Gastroesophageal sphincter (tissue), 4 donors: ENCODE measurements around the gene APP. TPM values are rescaled to one million over a fixed set of nuclear protein-coding genes. Genes with fewer than 3 reads are reported as not detected.
"Not testable (repeated sequence)": the region's sequence is repeated elsewhere in the genome, so short reads cannot be mapped to it uniquely, and the experiment has no call there.

ENCODE experiments used
- ATAC-seq: fragments of 150-250 bp; one replicate; pipeline ENCODE4 v1.9.1; 2016; ENCODE audit warnings: mild to moderate bottlenecking, moderate library complexity
- H3K27ac ChIP-seq, 4 donors: fragments of 200-600 bp; sonication (generic) in 3 of 4; 1 replicate in 3 of 4; 2 replicates in 1 of 4; pipeline ENCODE4 v1.5.1; 2016 to 2019
- H3K27me3 ChIP-seq: fragments of 200-600 bp; sonication (generic); one replicate; pipeline ENCODE4 v1.5.1; 2019
- H3K36me3 ChIP-seq, 2 donors: fragments of 200-600 bp; sonication (generic); one replicate each; pipeline ENCODE4 v1.5.1; 2019; ENCODE audit warnings: control low read depth in 1 of 2
- H3K4me1 ChIP-seq, 3 donors: fragments of 200-600 bp; sonication (generic); 1 replicate in 2 of 3; 2 replicates in 1 of 3; pipeline ENCODE4 v1.5.1; 2016 to 2019; ENCODE audit warnings: control low read depth in 2 of 3
- H3K4me3 ChIP-seq, 2 donors: fragments of 200-600 bp; sonication (generic); one replicate each; pipeline ENCODE4 v1.5.1; 2019; ENCODE audit warnings: mild to moderate bottlenecking in 1 of 2, moderate library complexity in 1 of 2
- H3K9me3 ChIP-seq, 3 donors: fragments of 200-600 bp; sonication (generic); one replicate each; pipeline ENCODE4 v1.5.1; 2017 to 2019; ENCODE audit warnings: control low read depth in 2 of 3
- CTCF ChIP-seq, 4 experiments: fragments of 200-600 bp in 2 of 4; fragments of 450-650 bp in 2 of 4; sonication (generic) in 1 of 4; IDR thresholded peaks; one replicate each; pipeline ENCODE4 v1.5.1; 2017 to 2019; ENCODE audit warnings: antibody characterized with exemption in 4 of 4, mild to moderate bottlenecking in 2 of 4, moderate library complexity in 2 of 4
- EP300 ChIP-seq: sonication (generic); formaldehyde crosslinking; IDR thresholded peaks from one replicate; pipeline ENCODE4 v1.6.1; 2017; ENCODE audit warnings: antibody characterized with exemption, mild to moderate bottlenecking
- POLR2A ChIP-seq, 2 donors: fragments of 450-650 bp; IDR thresholded peaks; one replicate each; pipeline ENCODE4 v1.6.1; 2017; ENCODE audit warnings: antibody characterized with exemption in 2 of 2, mild to moderate bottlenecking in 2 of 2, moderate library complexity in 1 of 2
- POLR2AphosphoS5 ChIP-seq: sonication (generic); formaldehyde crosslinking; IDR thresholded peaks from one replicate; pipeline ENCODE4 v1.6.1; 2017; ENCODE audit warnings: antibody characterized with exemption
- WGBS, 2 donors: methylation state at CpG; one replicate each; pipeline ENCODE4 v1.1.5; 2018; ENCODE audit warnings: low coverage in 1 of 2; 5-methylcytosine and 5-hydroxymethylcytosine counted together
- total RNA-seq, 4 donors: library from RNA; depleted of rRNA; stranded (reverse); fragments of >200 nt; gene quantifications; one replicate each; pipeline ENCODE4 v1.1.0, GENCODE V29; 2016

Gene APP
- total RNA-seq, 4 donors from 2014 or later, result 282 to 724 (median 545) TPM

GRCh38 chr21:25925936-25926335 lies 244.6 kb downstream of the APP start:
- Histone ChIP-seq H3K4me3 (no peak overlapping the region), H3K4me1 (peaks cover 2 to 40% (median 9%) of the 10 kb centered on the region in 3 donors), H3K27ac (peak overlapping the region in 3 of 4 donors; percentile 16 to 61 (median 55)), H3K36me3 (no peaks in the 10 kb centered on the region), H3K27me3 (no peaks in the 10 kb centered on the region), H3K9me3 (no peaks in the 10 kb centered on the region)
- peak; percentile 79 for ATAC-seq
- no peak for TF ChIP-seq POLR2A (IDR thresholded peaks at IDR 0.05)
- TF ChIP-seq EP300, result peak; percentile 13
- TF ChIP-seq POLR2AphosphoS5, result peak; percentile 68
- TF ChIP-seq CTCF (IDR thresholded peaks at IDR 0.05), result no peak
- 50 to 61% methylated on average over 2 of the region's 2 CpGs for WGBS, 2 donors

GRCh38 chr21:25925064-25925800 lies 245.3 kb downstream of the APP start:
- Histone ChIP-seq H3K27ac (peak overlapping the region in 2 of 4 donors; percentile 55 to 61), H3K36me3 (no peaks in the 10 kb centered on the region), H3K27me3 (no peaks in the 10 kb centered on the region), H3K9me3 (no peaks in the 10 kb centered on the region), H3K4me3 (no peak overlapping the region), H3K4me1 (peaks cover 2 to 36% (median 8%) of the 10 kb centered on the region in 3 donors)
- ATAC-seq, result no peak
- 76 to 94% methylated on average over 5 to 8 of the region's 14 CpGs for WGBS, 2 donors
- TF ChIP-seq CTCF (IDR thresholded peaks at IDR 0.05), result no peak
- TF ChIP-seq EP300, result no peak
- TF ChIP-seq POLR2A (IDR thresholded peaks at IDR 0.05), result no peak
- TF ChIP-seq POLR2AphosphoS5, result no peak

GRCh38 chr21:25918152-25918551 lies 252.4 kb downstream of the APP start:
- not testable (repeated sequence) for H3K27me3 ChIP-seq, H3K36me3 ChIP-seq, H3K9me3 ChIP-seq, ATAC-seq, H3K4me1 ChIP-seq, H3K4me3 ChIP-seq, H3K27ac ChIP-seq
- WGBS, 2 donors, result 91 to 100% methylated on average over 1 to 10 of the region's 17 CpGs

- H3K9me3 ChIP-seq, result no peaks in the 10 kb centered on the region
- WGBS, 2 donors, result 91 to 97% methylated on average over 3 to 6 of the region's 6 CpGs
- no peaks in the 10 kb centered on the region for H3K27me3 ChIP-seq
- TF ChIP-seq POLR2AphosphoS5, result no peak
- no peak for TF ChIP-seq EP300
- no peak for TF ChIP-seq CTCF (IDR thresholded peaks at IDR 0.05)
- no peak for TF ChIP-seq POLR2A (IDR thresholded peaks at IDR 0.05)
- no peak overlapping the region for H3K4me3 ChIP-seq
- no peak for ATAC-seq
- H3K36me3 ChIP-seq, result peaks cover 0 to 7% of the 10 kb centered on the region in 2 donors
- H3K27ac ChIP-seq, result no peak overlapping the region
- peaks cover 0 to 15% (median 0%) of the 10 kb centered on the region in 3 donors for H3K4me1 ChIP-seq
Measured at GRCh38 chr21:25916226-25916625, 254.3 kb downstream of the APP start.

- no peak overlapping the region for H3K27ac ChIP-seq
- 74 to 82% methylated on average over 3 of the region's 3 CpGs for WGBS, 2 donors
- ATAC-seq, result no peak
- TF ChIP-seq EP300 (no peak), POLR2AphosphoS5 (no peak), CTCF (IDR thresholded peaks at IDR 0.05) (no peak), POLR2A (IDR thresholded peaks at IDR 0.05) (no peak)
- H3K4me3 ChIP-seq, result no peak overlapping the region
- peaks cover 0 to 20% (median 0%) of the 10 kb centered on the region in 3 donors for H3K4me1 ChIP-seq
- no peaks in the 10 kb centered on the region for H3K27me3 ChIP-seq
- no peaks in the 10 kb centered on the region for H3K9me3 ChIP-seq
- H3K36me3 ChIP-seq, result peaks cover 0 to 7% of the 10 kb centered on the region in 2 donors
Measured at GRCh38 chr21:25913479-25913878, 257.1 kb downstream of the APP start.
